Glomerular visceral epithelial cell (primary cell): Measurements from ENCODE around the gene FERMT3.
A peak's percentile ranks its signal among the peaks of the same experiment; 100 is the strongest.
"Not testable (repeated sequence)": the region's sequence is repeated elsewhere in the genome, so short reads cannot be mapped to it uniquely, and the experiment has no call there.

ENCODE experiments used
- DNase-seq: peaks from one replicate; pipeline ENCODE4 v3.0.0-alpha.2; 2016; ENCODE audit errors: extremely low spot score

FERMT3 gene

DNA sequence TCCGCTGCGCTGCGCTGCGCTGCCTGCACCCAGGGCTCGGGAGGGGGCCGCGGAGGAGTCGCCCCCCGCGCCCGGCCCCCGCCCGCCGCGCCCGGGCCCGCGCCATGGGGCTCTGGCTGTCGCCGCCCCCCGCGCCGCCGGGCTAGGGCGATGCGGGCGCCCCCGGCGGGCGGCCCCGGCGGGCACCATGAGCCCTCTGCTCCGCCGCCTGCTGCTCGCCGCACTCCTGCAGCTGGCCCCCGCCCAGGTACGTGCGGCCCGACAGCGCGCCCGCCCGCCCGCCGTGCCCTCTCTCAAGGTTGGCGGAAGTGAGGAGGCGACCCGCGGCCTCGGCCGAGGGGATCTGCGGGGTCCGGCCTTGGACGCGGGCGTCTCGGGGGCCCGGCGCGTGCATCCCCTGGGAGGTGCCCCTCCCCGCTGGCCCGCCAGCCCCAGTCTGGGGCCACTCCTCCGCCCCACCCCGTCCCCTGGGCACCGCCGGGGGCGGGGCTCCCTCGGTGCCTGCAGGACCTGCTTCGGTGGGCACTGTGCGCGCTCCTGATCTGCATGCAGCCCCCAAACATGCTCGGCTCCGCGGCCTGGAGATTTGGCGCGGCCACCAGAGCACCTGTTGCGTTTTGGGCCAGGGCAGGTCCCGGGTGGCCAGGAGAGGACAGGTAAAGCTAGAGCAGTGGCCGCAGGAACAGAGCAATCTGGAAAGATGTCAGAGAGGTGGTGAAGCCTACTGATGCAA lies 28.3 kb downstream of the FERMT3 start:
- peak; percentile 50 for DNase-seq

DNA sequence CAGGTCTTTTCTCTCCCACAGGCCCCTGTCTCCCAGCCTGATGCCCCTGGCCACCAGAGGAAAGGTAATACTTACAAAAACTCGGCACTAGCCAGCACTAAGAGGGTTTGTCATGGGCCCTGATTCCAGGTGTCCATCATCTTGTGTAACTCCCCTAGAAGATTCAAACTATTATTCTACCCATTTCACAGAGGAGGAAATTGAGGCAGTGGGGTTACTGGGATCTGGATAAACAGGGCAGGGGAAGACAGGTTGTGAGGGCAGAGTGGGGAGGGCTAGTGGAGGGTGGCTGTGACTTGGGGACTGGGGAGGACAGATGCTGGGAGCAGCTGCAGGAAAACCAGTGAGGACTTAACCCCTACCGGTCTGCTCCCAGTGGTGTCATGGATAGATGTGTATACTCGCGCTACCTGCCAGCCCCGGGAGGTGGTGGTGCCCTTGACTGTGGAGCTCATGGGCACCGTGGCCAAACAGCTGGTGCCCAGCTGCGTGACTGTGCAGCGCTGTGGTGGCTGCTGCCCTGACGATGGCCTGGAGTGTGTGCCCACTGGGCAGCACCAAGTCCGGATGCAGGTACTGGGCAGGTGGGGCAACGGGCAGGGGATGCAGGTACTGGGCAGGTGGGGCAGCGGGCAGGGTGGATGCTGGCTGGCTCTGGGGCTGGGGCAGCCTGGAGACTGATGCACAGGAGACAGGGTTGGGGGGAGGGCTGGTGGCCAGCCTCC lies 29.1 kb downstream of the FERMT3 start:
- no peak for DNase-seq

GRCh38 chr11:64237484-64237951 lies 31.0 kb downstream of the FERMT3 start:
- no peak for DNase-seq

DNA sequence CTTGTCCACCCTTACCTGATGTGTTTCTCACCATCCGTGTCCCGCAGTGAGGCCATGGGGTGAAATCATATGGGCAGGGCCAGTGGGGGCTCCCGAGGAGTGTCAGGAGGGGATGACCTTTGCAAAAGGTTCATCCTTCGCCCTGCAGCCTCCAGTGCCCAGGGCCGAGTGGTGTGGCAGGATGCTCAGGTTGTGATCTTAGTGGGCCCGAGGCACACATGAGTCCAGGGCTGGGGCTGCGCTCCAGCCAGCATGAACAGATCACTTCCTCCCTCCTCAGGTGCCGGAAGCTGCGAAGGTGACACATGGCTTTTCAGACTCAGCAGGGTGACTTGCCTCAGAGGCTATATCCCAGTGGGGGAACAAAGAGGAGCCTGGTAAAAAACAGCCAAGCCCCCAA lies 31.6 kb downstream of the FERMT3 start:
- no peak for DNase-seq

DNA sequence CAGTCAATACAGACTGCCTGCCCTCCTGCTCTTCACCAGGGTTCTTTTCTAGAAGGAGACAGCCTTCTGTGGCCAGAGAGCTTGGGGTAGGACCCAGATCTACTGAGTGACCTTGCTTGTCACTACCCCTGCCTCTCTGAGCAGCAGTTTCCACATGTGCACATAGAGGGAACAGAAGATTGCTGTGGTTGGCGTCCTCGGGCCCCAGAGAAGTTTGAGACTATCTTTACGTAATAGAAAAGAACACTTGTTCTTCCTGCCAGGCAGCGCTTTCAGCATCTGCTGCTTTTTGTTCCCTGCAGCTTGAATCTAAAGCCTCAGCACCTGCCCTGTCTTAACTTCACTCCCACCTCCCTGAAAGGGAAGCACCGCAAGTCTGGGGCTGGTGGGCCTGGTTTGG lies 32.5 kb downstream of the FERMT3 start:
- DNase-seq, result no peak

DNA sequence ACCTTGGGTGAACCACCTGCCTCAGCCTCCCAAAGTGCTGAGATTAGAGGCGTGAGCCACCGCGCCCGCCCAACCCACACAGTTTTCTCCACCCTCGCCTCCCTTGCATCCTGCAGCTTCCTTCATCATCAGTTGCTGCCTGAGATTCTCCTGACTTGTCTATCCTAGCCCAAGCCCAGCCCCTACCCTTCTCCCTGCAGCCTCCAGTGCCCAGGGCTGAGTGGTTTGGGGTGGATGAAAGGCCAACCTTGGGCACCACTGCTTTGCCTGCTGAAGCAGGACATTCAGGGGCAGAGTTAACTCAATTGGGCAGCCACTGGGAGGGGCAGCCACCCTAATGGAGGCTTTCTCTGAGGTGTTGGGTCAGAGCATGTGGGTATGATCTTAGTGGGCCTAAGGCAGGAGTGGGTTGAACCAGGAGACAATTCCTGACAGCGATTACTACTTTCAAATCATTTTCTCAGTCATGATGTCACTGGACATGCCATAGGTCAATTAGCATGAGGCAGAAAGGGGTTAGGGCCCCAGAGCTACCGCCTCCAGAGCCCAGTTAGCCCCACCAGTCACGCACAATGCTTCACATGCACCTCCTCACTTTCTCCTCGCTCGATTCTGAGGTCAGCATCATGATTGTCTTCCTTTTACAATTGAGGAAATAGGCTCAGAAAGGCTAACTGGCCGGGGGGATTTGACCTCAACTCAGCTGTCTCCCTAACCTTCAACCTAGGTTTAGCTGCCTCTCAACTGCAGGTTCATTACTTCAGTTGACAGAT lies 33.3 kb downstream of the FERMT3 start:
- DNase-seq, result no peak

GRCh38 chr11:64240435-64241240 lies 34.1 kb downstream of the FERMT3 start, which contains the start of gene FKBP2:
Gene FKBP2 (plus strand): TSS chr11:64241095. CDS start chr11:64242388, 1,293 bp downstream.
- peak; percentile 96 for DNase-seq

DNA sequence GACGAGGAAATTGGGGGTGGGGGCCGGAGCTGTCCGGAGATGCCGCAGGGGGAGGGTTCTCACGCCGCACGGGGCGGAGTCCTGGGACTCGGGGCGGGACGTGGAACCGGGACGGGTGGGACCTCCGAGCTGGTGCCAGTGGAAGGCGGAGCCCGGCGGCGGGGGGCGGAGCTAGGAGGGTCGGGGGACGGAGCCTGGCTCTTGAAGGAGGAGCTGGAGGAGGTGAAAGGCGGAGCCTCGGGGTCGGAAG lies 34.6 kb downstream of the FERMT3 start:
- peak; percentile 100 for DNase-seq

DNA sequence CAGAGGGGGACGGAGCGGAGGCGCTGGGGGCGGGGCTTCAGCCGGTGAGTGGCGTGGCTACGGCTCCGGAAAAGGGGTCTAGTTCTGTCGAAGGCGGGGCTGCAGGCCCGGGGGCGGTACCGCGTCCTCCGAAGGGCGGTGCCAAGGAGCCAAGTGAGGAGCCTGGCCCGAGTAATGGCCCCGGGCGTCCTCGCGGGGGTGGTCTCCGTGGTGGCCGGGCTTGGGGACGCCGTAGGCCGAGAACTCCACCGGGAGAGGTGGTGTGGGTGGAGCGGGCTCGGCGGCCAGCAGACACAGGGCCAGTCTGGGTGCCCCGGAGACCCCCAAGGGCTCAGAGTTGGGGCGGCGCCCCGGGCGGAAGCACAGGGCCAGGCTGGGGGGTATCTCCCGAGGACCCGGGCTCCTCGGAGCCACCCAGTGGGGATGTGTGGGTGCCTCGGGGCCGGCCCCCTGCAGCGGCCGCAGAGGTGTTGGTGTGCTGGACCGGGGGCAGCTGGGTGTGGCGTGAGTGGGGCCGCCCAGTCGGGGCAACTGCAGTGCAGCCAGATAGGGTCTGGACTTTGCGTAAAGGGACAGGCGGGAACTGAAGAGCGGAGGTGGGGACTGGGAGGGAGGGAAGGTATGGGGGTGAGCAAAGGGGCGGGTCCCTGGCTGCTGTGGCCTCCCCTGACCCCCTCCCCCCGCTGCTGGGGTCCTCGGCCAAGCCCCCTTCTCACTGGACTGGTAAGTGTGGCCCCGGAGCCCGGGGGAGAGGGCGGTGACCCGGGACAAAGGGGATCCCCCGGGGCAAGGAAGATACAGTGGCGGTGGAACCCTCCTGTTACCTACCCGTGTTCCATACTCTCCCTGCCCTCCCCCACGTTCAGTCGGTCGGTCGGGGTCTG lies 35.2 kb downstream of the FERMT3 start:
- peak; percentile 66 for DNase-seq

DNA sequence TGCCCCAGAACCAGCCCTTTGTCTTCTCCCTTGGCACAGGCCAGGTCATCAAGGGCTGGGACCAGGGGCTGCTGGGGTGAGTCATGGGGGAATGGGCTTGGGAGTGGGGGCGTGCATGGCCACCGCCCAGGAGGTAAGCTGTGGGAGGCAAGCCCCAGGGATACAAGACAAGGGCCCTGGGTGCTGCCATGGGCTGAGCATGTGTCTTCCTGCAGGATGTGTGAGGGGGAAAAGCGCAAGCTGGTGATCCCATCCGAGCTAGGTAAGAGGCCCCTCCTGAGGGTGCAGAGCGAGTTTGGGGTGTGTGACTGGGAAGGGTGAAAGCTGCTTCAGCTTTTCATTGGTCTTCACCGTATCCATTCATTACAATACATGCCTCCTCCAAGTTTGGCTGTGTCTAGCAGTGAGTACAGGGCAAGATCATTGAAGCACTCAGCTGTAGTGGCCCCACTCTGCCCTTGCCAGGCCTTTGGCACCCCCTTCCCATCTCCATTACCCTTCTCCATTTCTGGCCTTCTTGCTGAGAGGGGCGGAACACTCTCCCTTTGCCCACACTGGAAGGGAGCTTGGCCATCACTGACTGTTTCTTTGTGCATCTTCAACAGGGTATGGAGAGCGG lies 36.8 kb downstream of the FERMT3 start:
- DNase-seq, result no peak

DNA sequence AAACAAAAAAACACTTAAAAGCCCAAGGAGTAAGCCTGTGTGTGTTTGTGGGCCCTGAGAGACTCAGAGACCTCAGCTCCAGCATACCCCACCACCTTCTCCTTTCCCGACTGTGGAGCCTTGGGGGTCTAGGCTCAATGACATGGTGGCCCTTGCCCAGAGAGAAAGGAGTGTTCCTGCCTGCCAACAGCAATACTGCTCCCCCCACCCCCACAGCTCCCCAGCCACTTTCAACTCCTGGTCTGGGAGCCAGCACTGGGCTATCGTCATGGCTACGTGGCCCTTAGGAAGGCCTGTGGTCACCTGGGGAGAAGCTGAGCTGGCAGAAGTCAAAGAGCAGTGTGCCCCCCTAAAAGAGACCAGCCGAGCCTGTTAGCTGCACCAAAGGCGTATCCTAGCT lies 37.6 kb downstream of the FERMT3 start:
- DNase-seq, result no peak

DNA sequence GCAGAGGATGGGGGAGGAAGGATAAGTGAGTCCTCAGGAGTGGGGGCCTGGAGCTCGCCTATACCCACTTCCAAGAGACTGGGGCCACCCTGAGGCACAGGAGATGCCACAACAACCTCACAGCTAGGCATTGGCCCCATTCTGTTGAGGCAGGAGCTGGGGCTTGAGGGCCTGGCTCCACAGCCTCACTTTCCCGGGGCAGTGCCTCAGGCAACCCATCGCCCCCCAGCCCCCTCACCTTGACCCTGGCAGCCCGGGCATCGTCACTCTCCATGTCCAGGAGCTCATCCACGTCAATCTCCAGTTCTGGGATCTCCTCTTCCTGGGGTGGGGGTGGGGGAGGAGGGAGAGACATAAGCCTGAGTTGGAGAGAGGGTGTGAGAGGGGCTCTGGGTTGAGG lies 38.4 kb downstream of the FERMT3 start:
- DNase-seq, result no peak

GRCh38 chr11:64245401-64245796 lies 38.9 kb downstream of the FERMT3 start:
- peak; percentile 27 for DNase-seq

DNA sequence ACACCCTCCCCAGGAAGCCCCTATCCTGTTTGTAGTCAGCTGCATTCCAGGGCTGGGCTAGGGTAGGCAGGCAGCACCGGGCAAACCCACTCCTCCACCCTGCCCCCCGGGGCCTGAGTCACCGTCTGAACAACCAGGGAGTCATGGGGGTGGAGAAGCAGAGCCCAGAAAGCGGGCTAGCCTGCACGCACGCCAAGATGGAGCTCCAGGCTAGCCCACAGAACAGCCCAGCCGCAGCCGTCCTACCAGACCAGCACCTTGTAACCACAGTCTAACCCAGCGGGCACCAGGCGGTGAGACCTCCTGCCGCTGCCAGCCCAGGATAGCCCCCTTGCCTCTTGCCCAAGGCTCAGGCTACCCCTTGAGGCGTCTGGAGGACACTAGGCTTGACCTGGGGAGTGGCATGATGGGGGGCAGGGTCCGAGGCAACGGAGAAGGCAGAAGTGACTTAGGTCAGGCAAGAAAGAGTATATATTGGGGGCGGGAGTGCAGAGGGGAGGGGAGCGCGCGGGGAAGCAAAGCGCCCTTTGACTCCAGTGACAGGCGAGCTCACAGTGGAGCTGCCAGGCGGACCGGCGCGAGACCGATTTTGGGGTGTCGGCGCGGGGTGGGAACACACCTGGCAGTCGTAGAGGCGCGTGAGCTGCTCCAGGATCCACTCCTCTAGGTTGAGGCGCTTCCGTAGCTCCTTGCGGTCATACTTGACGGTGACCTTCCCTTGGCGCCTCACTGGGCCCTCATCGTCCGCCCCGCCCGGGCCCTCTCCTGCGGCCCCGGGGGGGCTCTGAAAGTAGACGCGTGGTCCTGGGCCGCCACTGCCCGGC lies 39.5 kb downstream of the FERMT3 start:
- DNase-seq, result peak; percentile 85

DNA sequence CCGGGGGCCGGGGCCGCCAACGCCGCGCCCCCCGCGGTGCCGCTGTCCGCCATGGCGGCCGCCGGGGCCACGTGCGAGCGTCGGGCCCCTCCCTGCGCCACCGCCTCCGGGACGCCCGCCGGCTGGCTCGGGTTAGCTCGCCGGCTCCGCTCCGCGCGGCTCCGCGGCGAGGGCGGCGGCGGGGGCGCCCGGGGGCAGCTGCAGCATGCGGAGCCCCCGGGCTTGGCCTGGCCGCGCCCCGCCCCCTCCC lies 40.0 kb downstream of the FERMT3 start:
- DNase-seq, result not testable (repeated sequence)

DNA sequence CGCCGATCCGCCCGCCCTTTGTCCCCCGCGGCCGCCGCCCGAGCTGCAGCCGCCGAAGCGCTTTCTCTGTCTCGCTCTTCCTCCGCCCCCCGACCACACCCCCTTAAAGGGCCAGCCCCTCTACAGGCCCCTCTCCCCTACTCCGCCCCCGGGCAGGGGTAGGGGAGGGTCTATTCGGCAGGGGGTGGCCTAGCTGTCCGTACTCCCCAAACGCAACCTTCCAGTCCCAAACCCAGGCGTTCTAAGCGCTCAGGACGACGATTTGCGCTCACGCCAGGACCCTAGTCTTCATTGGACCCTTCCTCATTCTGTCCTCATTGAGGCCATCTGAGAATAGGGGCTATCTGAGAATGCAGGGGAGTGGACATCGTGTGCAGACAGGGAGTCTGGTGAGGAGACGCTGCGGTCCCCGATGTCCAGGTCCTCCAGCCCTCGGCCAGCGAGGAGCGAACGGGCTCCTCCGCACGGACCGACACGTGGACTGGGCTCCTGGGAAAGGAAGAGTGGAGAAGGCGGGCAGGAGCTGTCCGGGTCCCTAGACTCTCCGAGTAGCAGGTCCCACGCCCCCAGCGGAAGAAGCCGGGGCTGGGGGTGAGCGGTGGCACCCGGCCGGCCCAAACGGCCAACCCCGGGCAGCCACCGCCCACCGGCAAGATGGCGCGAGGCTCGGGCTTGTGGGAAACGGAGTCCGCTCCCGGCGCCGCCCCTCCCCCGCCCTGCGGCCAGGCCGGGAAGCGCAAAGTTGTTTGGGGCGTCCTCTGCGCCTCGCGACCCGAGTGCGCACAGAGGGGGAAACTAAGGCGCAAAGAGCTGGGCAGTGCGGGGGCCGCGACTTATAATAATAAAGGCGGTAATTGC lies 40.6 kb downstream of the FERMT3 start, which contains the start of gene PPP1R14B:
Gene PPP1R14B (minus strand): TSS at position 73 of the 858 bp plus-strand sequence. CDS start 270 bp downstream, outside the sequence.
- DNase-seq, result peak; percentile 82

- DNase-seq, result no peak
Observed at GRCh38 chr11:64247729-64248531, 41.4 kb downstream of the FERMT3 start.

DNA sequence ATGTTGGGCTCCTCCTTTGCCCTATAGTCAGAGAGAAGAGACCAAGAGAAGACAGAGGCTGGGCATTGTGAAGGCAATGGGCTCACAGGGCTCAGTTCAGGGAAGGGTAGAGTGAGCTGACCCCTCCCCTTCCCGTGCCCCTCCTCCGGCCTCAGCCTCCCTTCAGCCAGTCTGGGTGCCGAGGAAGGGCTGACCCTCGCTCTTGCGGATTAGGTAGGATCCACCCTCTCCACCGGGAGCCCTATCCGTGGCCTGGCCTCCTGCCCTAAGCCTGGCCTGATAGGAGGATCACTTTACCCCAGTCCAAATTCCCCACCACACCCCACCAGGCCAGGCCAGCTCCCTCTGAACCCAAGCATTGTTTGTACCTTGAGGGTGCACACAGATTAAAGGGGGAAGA lies 42.1 kb downstream of the FERMT3 start:
- DNase-seq, result no peak
